Small intestine (tissue), 7 donors: ENCODE measurements around the gene RRP1B. TPM values are rescaled to one million over a fixed set of nuclear protein-coding genes. Genes with fewer than 3 reads are reported as not detected.

Experiments used
- DNase-seq, 2 donors: peaks; one replicate each; pipeline versions ENCODE4 v3.0.0 to v3.0.0-alpha.2; 2013
- FAIRE-seq: peaks from 2 replicates; lab custom pipeline; 2012; peaks lifted over from hg19 to GRCh38; lab: Jason Lieb, UNC
- H3K27ac ChIP-seq, 3 donors: one replicate each; pipeline ENCODE4 v1.5.1; 2013; ENCODE audit warnings: low read length in 2 of 3, mild to moderate bottlenecking in 2 of 3, control low read depth in 1 of 3, inconsistent platforms in 1 of 3, low read depth in 1 of 3, moderate library complexity in 1 of 3
- H3K27me3 ChIP-seq, 3 donors: one replicate each; pipeline ENCODE4 v1.6.1; 2013; ENCODE audit warnings: low read length in 3 of 3, inconsistent platforms in 1 of 3; ENCODE audit not compliant: control insufficient read depth in 3 of 3, insufficient read depth in 3 of 3
- H3K36me3 ChIP-seq, 3 donors: one replicate each; pipeline ENCODE4 v1.6.1; 2013; ENCODE audit warnings: low read length in 3 of 3, inconsistent platforms in 1 of 3, low read depth in 1 of 3, mild to moderate bottlenecking in 1 of 3, moderate library complexity in 1 of 3; ENCODE audit not compliant: control insufficient read depth in 3 of 3, insufficient read depth in 2 of 3
- H3K4me1 ChIP-seq, 3 donors: one replicate each; pipeline ENCODE4 v1.6.1; 2013; ENCODE audit warnings: low read length in 2 of 3, inconsistent platforms in 1 of 3, low read depth in 1 of 3, mild to moderate bottlenecking in 1 of 3, moderate library complexity in 1 of 3; ENCODE audit not compliant: control insufficient read depth in 3 of 3, insufficient read depth in 2 of 3
- H3K4me3 ChIP-seq, 3 donors: one replicate each; pipeline ENCODE4 v1.5.1; 2013; ENCODE audit warnings: low read length in 3 of 3, control low read depth in 1 of 3, inconsistent platforms in 1 of 3, low read depth in 1 of 3, mild to moderate bottlenecking in 1 of 3, moderate library complexity in 1 of 3
- H3K9me3 ChIP-seq, 2 donors: one replicate each; pipeline ENCODE4 v1.6.1; 2013; ENCODE audit warnings: low read depth in 1 of 2, low read length in 1 of 2; ENCODE audit not compliant: control insufficient read depth in 2 of 2, insufficient read depth in 1 of 2
- WGBS, 3 donors: extraction: QIAGEN DNeasy Blood & Tissue Kit; methylation state at CpG; one replicate each; pipeline ENCODE4 v1.1.7; 2013; 5-methylcytosine and 5-hydroxymethylcytosine counted together
- polyA plus RNA-seq, 4 donors: library from polyadenylated mRNA; stranded (reverse) in 3 of 4; unstranded in 1 of 4; fragments of 200-250 nt in 3 of 4; fragments of 120-200 nt in 1 of 4; gene quantifications; one replicate each; pipeline versions ENCODE4 v1.2.1 to v1.2.3, GENCODE V29; 2013
- donor health status: healthy with polysubstance abuse.
- donor health status: control.
- donor health status: control.
- donor health status: Bipolar disorder and iron deficiency.
- donor health status: healthy.

Gene RRP1B
- polyA plus RNA-seq, 4 donors: 3.4 to 19.5 (median 7.7) TPM

DNA sequence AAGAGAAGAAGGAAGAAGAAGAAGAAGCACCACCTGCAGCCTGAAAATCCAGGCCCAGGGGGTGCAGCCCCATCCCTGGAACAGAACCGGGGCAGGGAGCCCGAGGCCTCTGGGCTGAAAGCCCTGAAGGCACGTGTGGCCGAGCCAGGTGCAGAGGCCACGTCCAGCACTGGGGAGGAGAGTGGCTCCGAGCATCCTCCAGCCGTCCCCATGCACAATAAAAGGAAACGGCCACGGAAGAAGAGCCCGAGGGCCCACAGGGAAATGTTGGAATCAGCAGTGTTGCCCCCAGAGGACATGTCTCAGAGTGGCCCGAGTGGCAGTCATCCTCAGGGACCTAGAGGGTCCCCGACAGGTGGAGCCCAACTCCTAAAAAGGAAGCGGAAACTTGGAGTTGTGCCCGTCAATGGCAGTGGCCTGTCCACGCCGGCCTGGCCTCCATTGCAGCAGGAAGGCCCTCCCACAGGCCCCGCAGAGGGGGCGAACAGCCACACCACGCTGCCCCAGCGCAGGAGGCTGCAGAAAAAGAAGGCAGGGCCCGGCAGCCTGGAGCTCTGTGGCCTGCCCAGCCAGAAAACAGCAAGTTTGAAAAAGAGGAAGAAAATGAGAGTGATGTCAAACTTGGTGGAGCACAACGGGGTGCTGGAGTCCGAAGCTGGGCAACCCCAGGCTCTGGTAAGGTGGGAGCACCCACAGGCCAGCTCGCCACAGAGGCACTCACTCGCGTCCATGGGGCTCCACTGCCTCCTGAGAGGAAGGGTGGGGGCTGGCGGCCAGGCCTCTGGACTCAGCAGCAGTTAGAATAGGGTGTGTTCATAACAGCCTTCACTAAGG lies 28.4 kb downstream of the RRP1B start:
- Histone ChIP-seq H3K27me3 (no peaks in the 10 kb centered on the region), H3K36me3 (peaks cover 15 to 86% (median 15%) of the 10 kb centered on the region in 3 donors), H3K4me1 (no peaks in the 10 kb centered on the region), H3K9me3 (no peaks in the 10 kb centered on the region), H3K4me3 (no peak overlapping the region), H3K27ac (no peak overlapping the region)
- DNase-seq: no peak
- WGBS, 3 donors: 82 to 92% (median 90%) methylated on average over 24 to 27 of the region's 27 CpGs
- no peak for FAIRE-seq

DNA sequence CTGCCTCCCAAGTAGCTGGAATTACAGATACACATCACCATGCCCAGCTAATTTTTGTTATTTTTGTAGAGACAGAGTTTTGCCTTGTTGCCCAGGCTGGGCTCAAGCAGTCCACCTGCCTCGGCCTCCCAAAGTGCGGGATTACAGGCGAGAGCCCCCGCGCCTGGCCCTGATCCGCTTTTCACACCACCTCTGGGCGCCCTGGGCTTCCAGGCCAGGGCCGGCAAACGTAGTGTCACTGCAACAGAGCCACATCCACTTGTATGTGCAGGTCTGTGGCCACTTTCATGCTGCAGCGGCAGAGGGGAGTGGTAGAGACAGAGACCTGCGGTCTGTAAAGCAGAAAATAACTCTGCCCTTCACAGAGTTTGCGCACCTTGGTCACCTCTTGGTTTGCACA lies 29.5 kb downstream of the RRP1B start:
- WGBS, 3 donors: 91 to 97% (median 94%) methylated on average over 12 of the region's 12 CpGs
- H3K9me3 ChIP-seq: no peaks in the 10 kb centered on the region
- no peak for FAIRE-seq
- H3K36me3 ChIP-seq: peaks cover 12 to 94% (median 15%) of the 10 kb centered on the region in 3 donors
- no peak for DNase-seq
- H3K27me3 ChIP-seq: no peaks in the 10 kb centered on the region
- H3K4me3 ChIP-seq: no peak overlapping the region
- no peaks in the 10 kb centered on the region for H3K4me1 ChIP-seq
- no peak overlapping the region for H3K27ac ChIP-seq

DNA sequence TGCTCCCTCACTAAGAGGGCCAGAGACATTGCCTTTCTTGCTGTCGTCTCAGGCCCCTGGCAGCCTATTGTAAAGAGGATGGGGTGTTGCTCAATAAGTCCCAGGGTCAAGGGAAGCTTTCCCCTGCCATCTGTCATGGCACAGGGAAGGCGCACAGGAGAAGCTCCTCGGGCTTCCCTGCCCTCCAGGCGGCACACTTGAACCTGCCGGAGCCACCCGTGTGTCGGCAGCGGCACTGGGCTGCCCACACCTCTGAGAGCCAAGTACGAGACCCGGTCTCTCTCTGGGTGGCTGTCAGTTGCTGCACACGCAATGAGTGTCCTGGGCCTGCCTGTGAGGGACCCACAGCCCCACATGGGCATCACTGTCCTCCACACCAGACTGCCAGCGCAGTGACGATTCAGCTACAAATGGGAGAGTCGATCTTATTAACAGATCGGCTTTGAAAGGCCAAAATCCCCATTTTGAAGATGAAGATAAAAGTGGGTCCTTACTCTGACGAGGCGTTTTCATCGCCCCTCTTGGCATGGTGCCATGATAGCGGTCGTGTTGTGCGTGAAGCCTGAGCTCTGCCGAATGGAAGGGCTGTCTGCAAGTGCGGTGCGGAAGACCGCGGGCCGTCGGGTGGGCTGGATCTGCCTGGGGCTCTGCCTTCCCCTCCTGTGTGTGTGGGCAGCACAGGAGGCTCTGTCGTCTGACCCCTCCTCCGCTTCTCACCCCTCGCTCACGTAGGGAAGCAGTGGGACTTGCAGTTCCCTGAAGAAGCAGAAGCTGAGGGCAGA lies 30.4 kb downstream of the RRP1B start:
- FAIRE-seq (no peak), DNase-seq (no peak)
- WGBS, 3 donors: 93 to 96% (median 94%) methylated on average over 31 to 32 of the region's 32 CpGs
- no peaks in the 10 kb centered on the region for H3K4me1 ChIP-seq
- H3K9me3 ChIP-seq: no peaks in the 10 kb centered on the region
- peaks cover 15 to 98% (median 16%) of the 10 kb centered on the region in 3 donors for H3K36me3 ChIP-seq
- H3K4me3 ChIP-seq: no peak overlapping the region
- H3K27ac ChIP-seq: no peak overlapping the region
- no peaks in the 10 kb centered on the region for H3K27me3 ChIP-seq

DNA sequence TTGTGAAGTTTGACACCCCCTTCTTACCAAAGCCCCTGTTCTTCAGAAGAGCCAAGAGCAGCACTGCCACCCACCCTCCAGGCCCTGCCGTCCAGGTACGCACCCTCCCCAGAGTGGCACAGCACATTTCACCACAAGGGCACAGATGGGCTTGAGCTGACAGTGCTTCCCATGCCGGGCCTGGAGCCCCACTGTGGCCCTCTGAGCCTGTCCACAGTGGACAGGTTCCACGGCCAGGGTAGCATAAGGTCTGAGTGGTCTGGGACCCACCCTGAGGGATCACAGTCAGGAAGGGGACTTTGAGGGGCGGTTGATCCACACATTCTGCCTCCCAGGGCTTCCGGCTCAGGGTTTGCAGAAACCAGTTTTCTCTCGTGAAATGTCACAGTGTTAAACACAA lies 31.0 kb downstream of the RRP1B start:
- no peaks in the 10 kb centered on the region for H3K27me3 ChIP-seq

DNA sequence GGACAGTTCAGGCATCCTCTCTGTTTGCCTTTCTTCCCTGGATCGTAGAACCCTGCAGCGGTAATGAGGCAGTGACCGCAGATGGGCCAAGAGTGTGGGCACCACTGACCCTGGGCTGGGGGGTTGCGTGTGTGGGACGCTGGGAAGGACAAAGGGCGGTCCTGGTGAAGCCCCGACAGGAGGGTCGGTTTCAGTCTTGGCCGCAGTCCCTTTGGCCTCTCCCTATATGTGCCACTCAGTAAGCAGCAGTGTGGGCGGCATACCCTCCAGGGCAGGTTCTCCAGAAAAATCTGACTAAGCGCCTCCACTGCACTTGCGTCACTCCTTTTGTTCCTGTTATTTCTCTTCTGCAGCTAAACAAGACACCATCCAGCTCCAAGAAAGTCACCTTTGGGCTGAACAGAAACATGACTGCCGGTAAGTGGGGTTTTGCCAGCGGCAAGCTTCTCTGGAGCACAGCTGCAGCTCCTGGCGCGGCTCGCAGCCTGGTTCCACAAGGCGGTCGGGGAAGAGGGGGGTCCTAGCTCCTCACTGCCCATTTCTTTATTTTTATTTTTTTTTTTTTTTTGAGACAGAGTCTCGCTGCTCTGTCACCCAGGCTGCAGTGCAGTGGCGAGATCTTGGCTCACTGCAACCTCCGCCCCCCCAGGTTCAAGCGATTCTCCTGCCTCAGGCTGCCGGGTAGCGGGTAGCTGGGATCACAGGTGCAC lies 31.9 kb downstream of the RRP1B start:
- no peak for DNase-seq
- 95 to 96% (median 96%) methylated on average over 25 of the region's 25 CpGs for WGBS, 3 donors
- FAIRE-seq: no peak

More for the DNA sequence above, 31.0 kb downstream of the RRP1B start:
- H3K4me3 ChIP-seq: no peak overlapping the region
- H3K36me3 ChIP-seq: peaks cover 10 to 93% (median 16%) of the 10 kb centered on the region in 3 donors
- WGBS, 3 donors: 93 to 96% (median 96%) methylated on average over 7 of the region's 7 CpGs
- no peaks in the 10 kb centered on the region for H3K4me1 ChIP-seq
- no peak for DNase-seq
- no peak overlapping the region for H3K27ac ChIP-seq
- H3K9me3 ChIP-seq: no peaks in the 10 kb centered on the region
- FAIRE-seq: no peak

DNA sequence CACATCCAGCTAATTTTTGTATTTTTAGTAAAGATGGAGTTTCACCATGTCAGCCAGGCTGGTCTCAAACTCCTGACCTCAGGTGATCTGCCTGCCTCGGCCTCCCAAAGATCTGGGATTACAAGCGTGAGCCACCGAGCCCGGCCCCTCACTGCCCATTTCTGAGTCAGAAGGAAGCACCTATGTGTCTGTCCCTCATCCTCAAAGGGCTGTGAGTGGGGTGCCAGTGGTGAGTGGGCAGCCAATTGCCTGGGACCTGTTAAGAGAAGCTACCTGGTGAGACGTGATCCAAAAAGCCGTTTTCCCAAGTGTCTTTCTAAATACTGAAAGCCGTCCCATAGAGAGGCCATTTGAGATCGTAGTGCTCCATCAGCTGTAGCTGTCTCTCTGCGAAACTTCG lies 32.4 kb downstream of the RRP1B start:
- no peak for FAIRE-seq
- no peak for DNase-seq
- H3K36me3 ChIP-seq: peaks cover 9 to 88% (median 14%) of the 10 kb centered on the region in 3 donors

More for the DNA sequence above, 31.9 kb downstream of the RRP1B start:
- H3K4me1 ChIP-seq: no peaks in the 10 kb centered on the region
- H3K36me3 ChIP-seq: peaks cover 9 to 88% (median 16%) of the 10 kb centered on the region in 3 donors
- H3K27me3 ChIP-seq: no peaks in the 10 kb centered on the region
- no peak overlapping the region for H3K4me3 ChIP-seq
- no peaks in the 10 kb centered on the region for H3K9me3 ChIP-seq
- no peak overlapping the region for H3K27ac ChIP-seq

DNA sequence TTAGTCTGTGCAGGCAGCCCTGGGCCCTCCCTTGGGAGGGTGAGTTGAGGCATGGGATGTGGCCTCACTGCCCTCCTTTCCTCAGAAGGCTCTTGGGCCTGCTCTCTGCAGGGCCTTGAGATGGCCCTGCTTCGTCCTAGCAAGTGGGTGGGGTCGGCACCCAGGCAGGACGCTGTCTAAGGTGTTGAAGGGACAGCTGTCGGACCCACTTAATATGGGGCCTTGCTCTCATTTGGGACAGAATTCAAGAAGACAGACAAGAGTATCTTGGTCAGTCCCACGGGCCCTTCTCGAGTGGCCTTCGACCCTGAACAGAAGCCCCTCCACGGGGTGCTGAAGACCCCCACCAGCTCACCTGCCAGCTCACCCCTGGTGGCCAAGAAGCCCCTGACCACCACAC lies 33.6 kb downstream of the RRP1B start:
- FAIRE-seq: no peak
- no peak for DNase-seq
- WGBS, 3 donors: 92 to 94% (median 93%) methylated on average over 8 of the region's 8 CpGs
- Histone ChIP-seq H3K4me3 (no peak overlapping the region), H3K27ac (no peak overlapping the region), H3K9me3 (no peaks in the 10 kb centered on the region), H3K4me1 (no peaks in the 10 kb centered on the region), H3K27me3 (no peaks in the 10 kb centered on the region), H3K36me3 (peaks cover 7 to 76% (median 11%) of the 10 kb centered on the region in 3 donors)

More for the DNA sequence above, 32.4 kb downstream of the RRP1B start:
- H3K9me3 ChIP-seq: no peaks in the 10 kb centered on the region
- no peak overlapping the region for H3K27ac ChIP-seq
- no peaks in the 10 kb centered on the region for H3K4me1 ChIP-seq
- no peaks in the 10 kb centered on the region for H3K27me3 ChIP-seq
- H3K4me3 ChIP-seq: no peak overlapping the region
- WGBS, 3 donors: 88 to 97% (median 96%) methylated on average over 10 of the region's 10 CpGs

DNA sequence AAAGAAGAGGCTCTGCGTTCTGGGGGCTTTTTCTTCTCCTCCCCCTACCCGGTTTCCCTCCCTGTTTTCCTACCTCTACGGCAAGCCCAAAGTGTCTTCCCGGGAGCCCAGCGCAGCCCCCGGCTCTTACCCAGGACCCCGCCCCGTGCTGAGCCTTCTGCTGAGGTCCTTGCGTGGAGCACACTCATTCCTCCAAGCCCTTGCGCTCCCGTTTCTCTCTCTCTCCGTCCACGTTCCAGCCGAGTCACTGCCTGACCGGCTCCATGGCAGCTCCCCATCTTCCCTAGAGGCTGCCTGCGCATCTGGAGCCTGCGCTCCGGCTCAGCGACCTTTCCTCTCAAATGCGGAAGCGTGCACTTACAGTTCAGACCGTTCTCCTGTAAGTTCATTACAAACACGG lies 34.6 kb downstream of the RRP1B start:
- FAIRE-seq (no peak), DNase-seq (no peak)
- no peak overlapping the region for H3K4me3 ChIP-seq
- no peaks in the 10 kb centered on the region for H3K27me3 ChIP-seq
- no peaks in the 10 kb centered on the region for H3K9me3 ChIP-seq
- H3K36me3 ChIP-seq: peaks cover 3 to 66% (median 4%) of the 10 kb centered on the region in 3 donors
- WGBS, 3 donors: 93 to 96% (median 95%) methylated on average over 23 of the region's 23 CpGs
- peaks cover 0 to 3% (median 0%) of the 10 kb centered on the region in 3 donors for H3K4me1 ChIP-seq
- no peak overlapping the region for H3K27ac ChIP-seq
